Psoas muscle (tissue), 8 donors: Measurements from ENCODE around the gene SYT9. TPM values are rescaled to one million over a fixed set of nuclear protein-coding genes. Genes with fewer than 3 reads are reported as not detected.

Experiments used
- ATAC-seq, 4 donors: fragments of 200-7000 bp; cut with Tn5 transposase; one replicate each; pipeline ENCODE4 v1.9.1; 2020; ENCODE audit warnings: moderate library complexity in 3 of 4, mild to moderate bottlenecking in 2 of 4
- DNase-seq, 2 donors: peaks; one replicate each; pipeline ENCODE4 v3.0.0-alpha.2; 2020
- H3K27ac ChIP-seq: fragments of 200-600 bp; one replicate; pipeline ENCODE4 v1.8.0; 2022
- H3K27me3 ChIP-seq, 3 donors: fragments of 200-600 bp in 1 of 3; one replicate each; pipeline versions ENCODE4 v1.6.1 to v1.8.0; 2013 to 2022; ENCODE audit warnings: low read length in 2 of 3, mild to moderate bottlenecking in 2 of 3, moderate library complexity in 1 of 3; ENCODE audit not compliant: insufficient read depth in 3 of 3
- H3K36me3 ChIP-seq, 2 donors: fragments of 200-600 bp in 1 of 2; one replicate each; pipeline versions ENCODE4 v1.6.1 to v1.8.0; 2013 to 2022; ENCODE audit warnings: low read depth in 1 of 2, mild to moderate bottlenecking in 1 of 2, moderate library complexity in 1 of 2; ENCODE audit not compliant: insufficient read depth in 1 of 2
- H3K4me1 ChIP-seq: fragments of 200-600 bp; one replicate; pipeline ENCODE4 v1.8.0; 2022
- H3K4me3 ChIP-seq: fragments of 200-600 bp; one replicate; pipeline ENCODE4 v1.8.0; 2022; ENCODE audit warnings: mild to moderate bottlenecking
- H3K9me3 ChIP-seq: fragments of 200-600 bp; one replicate; pipeline ENCODE4 v1.8.0; 2022
- WGBS, 3 donors: extraction: QIAGEN DNeasy Blood & Tissue Kit; methylation state at CpG; one replicate each; pipeline versions ENCODE4 v1.1.6 to v1.1.7; 2013; 5-methylcytosine and 5-hydroxymethylcytosine counted together
- intact Hi-C, 2 donors: fragments of 100-400 bp; cut with DNase I; formaldehyde crosslinking; loops; one replicate each; pipeline versions ENCODE4 v1.11.0 to v1.14.2; 2022
- polyA plus RNA-seq, 3 donors: library from polyadenylated mRNA; stranded (reverse); fragments of 200-250 nt; gene quantifications; one replicate each; pipeline ENCODE4 v1.2.3, GENCODE V29; 2013
- total RNA-seq, 4 donors: library from RNA; stranded (reverse); fragmentation: NEBNext Ultra II Directional in 2 of 4; extraction: Animal tissue kit (Norgen Biotek cat#: 25700) in 2 of 4; gene quantifications; one replicate each; pipeline versions ENCODE4 v1.2.1 to v1.2.4, GENCODE V29; 2021 to 2023
- TF ChIP-seq, protein P1 (sequence below): fragments of 200-600 bp; IDR thresholded peaks from one replicate; pipeline ENCODE4 v1.8.0; 2022; ENCODE audit warnings: antibody characterized with exemption
- donor health status: healthy with polysubstance abuse.
- donor health status: DM: no; HTN: no; CAD: no; lungs with moderate emphysema.
- donor health status: Bipolar disorder and iron deficiency.
- donor health status: healthy.
- donor health status: DM: yes; HTN: yes; CAD: no.
- donor health status: DM: no; HTN: no; CAD: no.
- donor health status: DM: no; HTN: no; CAD: no.
- donor health status: DM: yes; HTN: yes; CAD: no.

SYT9 gene
- total and polyA plus RNA-seq, 7 donors: 0.03 TPM; not detected in 5

DNA sequence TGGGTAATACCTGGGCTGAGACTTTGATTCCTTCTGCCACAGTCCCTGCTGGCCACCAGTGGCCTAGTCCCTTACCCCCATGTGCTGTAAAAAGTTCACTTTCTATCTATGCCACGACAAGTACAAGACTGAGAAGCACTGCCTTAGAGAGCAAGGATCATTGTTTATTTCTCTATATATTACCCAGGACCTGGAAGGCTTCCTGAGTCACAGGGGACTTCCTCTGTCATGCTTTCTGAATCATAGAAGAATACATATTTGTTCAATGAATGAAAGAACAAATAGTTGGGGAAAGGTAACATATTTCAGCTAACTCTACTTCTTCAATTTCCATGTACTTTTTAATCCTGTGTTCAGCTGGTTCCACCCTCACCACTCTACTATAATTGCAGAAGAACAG lies 5.5 kb upstream of the SYT9 start:
- TF ChIP-seq, protein P1, sequence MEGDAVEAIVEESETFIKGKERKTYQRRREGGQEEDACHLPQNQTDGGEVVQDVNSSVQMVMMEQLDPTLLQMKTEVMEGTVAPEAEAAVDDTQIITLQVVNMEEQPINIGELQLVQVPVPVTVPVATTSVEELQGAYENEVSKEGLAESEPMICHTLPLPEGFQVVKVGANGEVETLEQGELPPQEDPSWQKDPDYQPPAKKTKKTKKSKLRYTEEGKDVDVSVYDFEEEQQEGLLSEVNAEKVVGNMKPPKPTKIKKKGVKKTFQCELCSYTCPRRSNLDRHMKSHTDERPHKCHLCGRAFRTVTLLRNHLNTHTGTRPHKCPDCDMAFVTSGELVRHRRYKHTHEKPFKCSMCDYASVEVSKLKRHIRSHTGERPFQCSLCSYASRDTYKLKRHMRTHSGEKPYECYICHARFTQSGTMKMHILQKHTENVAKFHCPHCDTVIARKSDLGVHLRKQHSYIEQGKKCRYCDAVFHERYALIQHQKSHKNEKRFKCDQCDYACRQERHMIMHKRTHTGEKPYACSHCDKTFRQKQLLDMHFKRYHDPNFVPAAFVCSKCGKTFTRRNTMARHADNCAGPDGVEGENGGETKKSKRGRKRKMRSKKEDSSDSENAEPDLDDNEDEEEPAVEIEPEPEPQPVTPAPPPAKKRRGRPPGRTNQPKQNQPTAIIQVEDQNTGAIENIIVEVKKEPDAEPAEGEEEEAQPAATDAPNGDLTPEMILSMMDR: no peak
- intact Hi-C loops: no loop called here
- H3K4me1 ChIP-seq: no peaks in the 10 kb centered on the region
- H3K27me3 ChIP-seq: peaks cover 0 to 2% (median 0%) of the 10 kb centered on the region in 3 donors
- no peak for DNase-seq
- WGBS, 3 donors: 33 to 42% (median 42%) methylated on average over 1 of the region's 1 CpG
- peaks cover 3% of the 10 kb centered on the region for H3K9me3 ChIP-seq
- H3K36me3 ChIP-seq: no peaks in the 10 kb centered on the region
- H3K27ac ChIP-seq: no peak overlapping the region
- no peak for ATAC-seq
- H3K4me3 ChIP-seq: no peak overlapping the region

DNA sequence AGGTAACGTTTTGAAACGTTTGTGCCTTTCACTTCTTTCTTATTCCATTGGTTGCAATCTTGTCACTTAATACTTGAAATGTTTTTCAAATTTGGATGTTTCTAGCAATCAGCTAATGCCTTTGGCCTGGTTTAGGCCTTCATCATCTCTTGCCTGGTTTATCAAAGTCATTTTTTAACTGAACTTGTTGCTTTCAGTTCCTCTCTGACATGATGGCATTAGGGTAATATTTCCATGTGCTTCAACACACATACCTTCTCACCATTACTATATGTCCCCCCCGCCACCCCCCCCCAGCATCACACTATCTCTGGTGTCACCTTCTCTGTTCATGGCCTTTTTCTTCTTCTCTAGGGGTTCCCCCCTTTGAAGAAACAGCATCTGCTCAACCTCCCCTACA lies 1.5 kb upstream of the SYT9 start:
- DNase-seq: no peak
- no peak overlapping the region for H3K27ac ChIP-seq
- intact Hi-C loops: no loop called here
- no peak overlapping the region for H3K4me3 ChIP-seq
- TF ChIP-seq, protein P1: no peak
- no peaks in the 10 kb centered on the region for H3K36me3 ChIP-seq
- peaks cover 9% of the 10 kb centered on the region for H3K4me1 ChIP-seq
- ATAC-seq: no peak
- peaks cover 3% of the 10 kb centered on the region for H3K9me3 ChIP-seq
- peaks cover 0 to 25% (median 3%) of the 10 kb centered on the region in 3 donors for H3K27me3 ChIP-seq
- WGBS, 3 donors: 73 to 80% (median 77%) methylated on average over 3 of the region's 3 CpGs

DNA sequence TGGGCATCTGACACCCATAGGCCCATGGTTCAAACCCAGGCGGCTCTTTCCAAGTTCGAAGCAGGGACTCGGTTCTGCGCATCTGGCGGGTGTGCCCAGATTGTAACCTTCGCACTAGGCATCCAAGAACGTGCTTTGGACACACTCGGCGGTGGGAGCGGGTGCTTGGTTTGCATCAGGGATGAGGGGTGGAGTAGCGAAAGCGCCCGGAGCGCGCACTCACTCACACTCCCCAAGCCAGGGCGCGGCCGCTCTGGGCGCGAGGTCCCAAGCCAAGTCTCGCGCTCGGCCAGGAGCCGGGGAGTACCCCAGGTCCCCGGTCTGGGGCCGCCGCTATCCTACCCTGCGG lies 243 bp upstream of the SYT9 start:
- Histone ChIP-seq H3K27ac (no peak overlapping the region), H3K4me1 (peaks cover 9% of the 10 kb centered on the region), H3K27me3 (peaks cover 3 to 25% (median 4%) of the 10 kb centered on the region in 3 donors), H3K36me3 (no peaks in the 10 kb centered on the region), H3K9me3 (peaks cover 3% of the 10 kb centered on the region), H3K4me3 (peak overlapping the region; percentile 75)
- WGBS, 3 donors: 2 to 5% (median 4%) methylated on average over 28 of the region's 28 CpGs
- DNase-seq: peak in 1 of 2 donors; percentile 27
- intact Hi-C loops: no loop called here
- ATAC-seq: no peak
- TF ChIP-seq, protein P1: no peak

DNA sequence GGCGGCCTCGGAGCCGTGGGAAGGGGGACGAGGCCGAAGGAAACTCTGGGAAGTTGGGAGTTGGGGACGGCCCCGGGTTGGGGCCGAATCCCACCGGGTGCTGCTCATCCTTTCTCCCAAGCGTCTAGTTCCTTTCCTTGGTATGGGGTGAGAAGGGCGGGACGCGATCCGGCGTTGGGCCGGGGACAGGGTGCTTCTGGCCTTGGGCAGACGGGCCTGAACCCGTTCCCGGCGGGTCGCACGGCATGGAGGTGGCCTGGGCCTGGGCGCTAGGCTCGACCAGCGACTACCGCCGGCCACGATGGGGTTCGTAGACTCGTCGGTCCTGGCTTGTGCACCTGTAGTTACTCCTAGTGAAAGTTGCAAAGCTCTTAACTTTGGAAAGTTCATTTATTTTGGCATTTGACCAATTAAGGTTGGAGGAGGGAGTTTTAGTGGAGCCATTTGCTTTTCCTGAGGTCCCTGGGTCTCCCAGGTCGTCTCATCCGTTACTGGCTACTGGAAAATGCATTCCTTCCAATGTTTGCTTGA lies 1.0 kb downstream of the SYT9 start:
- no peak overlapping the region for H3K27ac ChIP-seq
- DNase-seq: peak in 1 of 2 donors; percentile 49
- H3K4me1 ChIP-seq: peaks cover 9% of the 10 kb centered on the region
- no peaks in the 10 kb centered on the region for H3K36me3 ChIP-seq
- H3K4me3 ChIP-seq: peak overlapping the region; percentile 75
- WGBS, 3 donors: 14 to 18% (median 17%) methylated on average over 33 of the region's 33 CpGs
- peaks cover 3% of the 10 kb centered on the region for H3K9me3 ChIP-seq
- peak in 1 of 4 donors; percentile 23 for ATAC-seq
- intact Hi-C loops: no loop called here
- TF ChIP-seq, protein P1: no peak
- H3K27me3 ChIP-seq: peaks cover 3 to 25% (median 4%) of the 10 kb centered on the region in 3 donors

DNA sequence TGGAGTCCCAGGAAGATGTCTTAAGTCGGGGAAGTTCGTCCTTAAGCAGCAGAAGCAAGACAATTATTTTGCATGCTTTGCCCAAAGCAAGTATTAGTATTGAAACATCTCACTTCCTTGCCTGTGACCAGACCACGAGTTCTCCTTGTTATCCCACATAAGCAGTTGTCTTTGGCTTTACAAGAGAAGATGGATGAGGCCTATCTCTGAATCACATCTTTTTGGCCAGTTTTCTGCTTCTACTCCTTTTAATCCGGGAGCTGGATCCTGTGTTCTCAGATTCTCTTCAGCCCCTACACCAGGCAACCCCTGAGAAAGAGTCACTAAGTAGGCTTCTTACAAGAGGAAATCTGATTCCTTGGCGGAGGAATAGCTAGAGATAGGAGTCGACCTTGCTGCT lies 2.1 kb downstream of the SYT9 start:
- intact Hi-C loops: no loop called here
- peaks cover 9% of the 10 kb centered on the region for H3K4me1 ChIP-seq
- TF ChIP-seq, protein P1: no peak
- no peaks in the 10 kb centered on the region for H3K36me3 ChIP-seq
- no peak overlapping the region for H3K27ac ChIP-seq
- DNase-seq (no peak), ATAC-seq (no peak)
- H3K27me3 ChIP-seq: peaks cover 3 to 25% (median 4%) of the 10 kb centered on the region in 3 donors
- peaks cover under 1% of the 10 kb centered on the region for H3K9me3 ChIP-seq
- H3K4me3 ChIP-seq: no peak overlapping the region
- 72 to 79% (median 73%) methylated on average over 6 of the region's 6 CpGs for WGBS, 3 donors
